Forelimb muscle (tissue), 1 donor: Measurements from ENCODE around the gene ARL3. TPM values are rescaled to one million over a fixed set of nuclear protein-coding genes. Genes with fewer than 3 reads are reported as not detected.
"Not testable (repeated sequence)": the region's sequence is repeated elsewhere in the genome, so short reads cannot be mapped to it uniquely, and the experiment has no call there.

Experiments
- DNase-seq: peaks from one replicate; pipeline ENCODE4 v3.0.0-alpha.2; 2013; ENCODE audit warnings: low read depth
- polyA plus RNA-seq: library from polyadenylated mRNA; unstranded; fragments of 120-200 nt; gene quantifications from one replicate; pipeline ENCODE4 v1.2.1, GENCODE V29; 2013; ENCODE audit not compliant: insufficient read length

Gene ARL3
- polyA plus RNA-seq, 1 donor, result 13.0 TPM

- no peak for DNase-seq
These were observed 9.3 kb downstream of the ARL3 start for GRCh38 chr10:102704915-102705314.

GRCh38 chr10:102702742-102703141 lies 11.5 kb downstream of the ARL3 start:
- DNase-seq, result no peak

- no peak for DNase-seq
These were observed 12.4 kb downstream of the ARL3 start for GRCh38 chr10:102701796-102702195.

GRCh38 chr10:102701272-102701671 lies 12.9 kb downstream of the ARL3 start:
- no peak for DNase-seq

GRCh38 chr10:102698894-102699293 lies 15.3 kb downstream of the ARL3 start:
- DNase-seq, result no peak

- DNase-seq, result no peak
These were observed 17.5 kb downstream of the ARL3 start for GRCh38 chr10:102696736-102697135.

GRCh38 chr10:102695401-102695800 lies 18.8 kb downstream of the ARL3 start:
- not testable (repeated sequence) for DNase-seq

- no peak for DNase-seq
These were observed 22.7 kb downstream of the ARL3 start for GRCh38 chr10:102691285-102692066.

- DNase-seq, result no peak
These were observed 30.5 kb downstream of the ARL3 start for GRCh38 chr10:102683736-102684135.

- DNase-seq, result no peak
These were observed 31.2 kb downstream of the ARL3 start for GRCh38 chr10:102682981-102683380.

- DNase-seq, result no peak
These were observed 31.8 kb downstream of the ARL3 start for GRCh38 chr10:102682416-102682815.

GRCh38 chr10:102681696-102682095 lies 32.5 kb downstream of the ARL3 start:
- no peak for DNase-seq

- no peak for DNase-seq
These were observed 34.6 kb downstream of the ARL3 start for GRCh38 chr10:102679596-102679995.

GRCh38 chr10:102678842-102679289 lies 35.3 kb downstream of the ARL3 start:
- no peak for DNase-seq

- no peak for DNase-seq
These were observed 36.2 kb downstream of the ARL3 start for GRCh38 chr10:102678068-102678400.

GRCh38 chr10:102677331-102678067 lies 36.7 kb downstream of the ARL3 start:
- DNase-seq, result no peak

- no peak for DNase-seq
These were observed 37.5 kb downstream of the ARL3 start for GRCh38 chr10:102676534-102677315.

- no peak for DNase-seq
These were observed 38.3 kb downstream of the ARL3 start for GRCh38 chr10:102675666-102676533.

GRCh38 chr10:102675011-102675665 lies 39.1 kb downstream of the ARL3 start:
- DNase-seq, result no peak

GRCh38 chr10:102674566-102674965 lies 39.6 kb downstream of the ARL3 start:
- DNase-seq, result no peak
